ENCODE measurements around the gene LY6G5C.

DNA sequence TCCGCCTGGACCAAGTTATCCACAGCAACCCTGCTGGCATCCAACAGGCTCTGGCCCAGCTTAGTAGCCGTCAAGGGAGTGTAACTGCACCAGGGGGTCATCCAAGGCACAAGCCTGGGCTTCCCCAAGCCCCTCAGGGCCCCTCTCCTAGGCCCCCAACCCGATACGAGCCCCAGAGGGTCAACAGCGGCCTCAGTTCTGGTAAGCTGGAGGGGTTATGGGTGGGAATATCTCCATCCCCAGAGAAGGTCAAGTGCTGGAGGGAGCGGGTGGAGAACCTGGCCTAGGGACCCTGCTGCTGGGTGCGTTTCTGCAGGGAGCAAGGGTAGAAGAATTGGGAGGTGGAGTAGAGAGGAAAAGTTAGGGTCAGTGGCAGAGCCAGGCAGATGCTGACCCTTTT is 47.4 kb downstream of the LY6G5C start:
- TF ChIP-seq, protein P1, sequence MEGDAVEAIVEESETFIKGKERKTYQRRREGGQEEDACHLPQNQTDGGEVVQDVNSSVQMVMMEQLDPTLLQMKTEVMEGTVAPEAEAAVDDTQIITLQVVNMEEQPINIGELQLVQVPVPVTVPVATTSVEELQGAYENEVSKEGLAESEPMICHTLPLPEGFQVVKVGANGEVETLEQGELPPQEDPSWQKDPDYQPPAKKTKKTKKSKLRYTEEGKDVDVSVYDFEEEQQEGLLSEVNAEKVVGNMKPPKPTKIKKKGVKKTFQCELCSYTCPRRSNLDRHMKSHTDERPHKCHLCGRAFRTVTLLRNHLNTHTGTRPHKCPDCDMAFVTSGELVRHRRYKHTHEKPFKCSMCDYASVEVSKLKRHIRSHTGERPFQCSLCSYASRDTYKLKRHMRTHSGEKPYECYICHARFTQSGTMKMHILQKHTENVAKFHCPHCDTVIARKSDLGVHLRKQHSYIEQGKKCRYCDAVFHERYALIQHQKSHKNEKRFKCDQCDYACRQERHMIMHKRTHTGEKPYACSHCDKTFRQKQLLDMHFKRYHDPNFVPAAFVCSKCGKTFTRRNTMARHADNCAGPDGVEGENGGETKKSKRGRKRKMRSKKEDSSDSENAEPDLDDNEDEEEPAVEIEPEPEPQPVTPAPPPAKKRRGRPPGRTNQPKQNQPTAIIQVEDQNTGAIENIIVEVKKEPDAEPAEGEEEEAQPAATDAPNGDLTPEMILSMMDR (IDR thresholded peaks at IDR 0.05): no peak
- no peak for TF ChIP-seq POLR2A (IDR thresholded peaks at IDR 0.05)

All from adrenal gland (tissue), 5 donors.